Epithelial cell of esophagus (primary cell): Measurements from ENCODE around the gene CBLB.
A peak's percentile ranks its signal among the peaks of the same experiment; 100 is the strongest.
"Not testable (repeated sequence)": the region's sequence is repeated elsewhere in the genome, so short reads cannot be mapped to it uniquely, and the experiment has no call there.

Experiments used
- DNase-seq: peaks from one replicate; pipeline ENCODE4 v3.0.0; 2010; ENCODE audit warnings: low read depth
- H3K4me3 ChIP-seq: 2 replicates; pipeline ENCODE4 v1.5.1; 2011; ENCODE audit warnings: mild to moderate bottlenecking, low read length, control low read depth
- TF ChIP-seq, protein P1 (sequence below): IDR thresholded peaks from 2 replicates; pipeline ENCODE4 v1.5.1; 2011; ENCODE audit warnings: low read depth, mild to moderate bottlenecking, low read length, control low read depth, inconsistent platforms; ENCODE audit not compliant: insufficient read depth; ENCODE audit errors: missing control alignments

Gene CBLB

DNA sequence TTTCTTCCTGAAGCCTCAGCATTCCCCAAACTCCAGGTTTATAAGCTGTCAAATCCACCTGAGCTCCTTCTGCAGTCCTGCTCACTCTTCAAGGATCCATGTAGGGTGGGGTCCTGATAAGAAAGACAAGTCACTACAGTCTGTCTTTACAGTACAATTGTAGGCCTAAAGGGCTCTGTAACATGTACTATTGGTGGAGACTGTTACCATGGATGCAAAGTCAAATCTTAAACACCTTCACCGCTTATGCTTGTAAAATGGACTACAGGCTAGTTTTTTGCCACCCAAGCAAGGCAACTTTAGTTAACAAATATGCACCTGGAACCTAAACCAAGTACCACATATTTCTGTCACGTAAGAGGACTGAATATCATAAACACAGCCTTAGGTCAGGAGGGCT lies 44.7 kb downstream of the CBLB start:
- no peak for DNase-seq
- no peak overlapping the region for H3K4me3 ChIP-seq
- TF ChIP-seq, protein P1, sequence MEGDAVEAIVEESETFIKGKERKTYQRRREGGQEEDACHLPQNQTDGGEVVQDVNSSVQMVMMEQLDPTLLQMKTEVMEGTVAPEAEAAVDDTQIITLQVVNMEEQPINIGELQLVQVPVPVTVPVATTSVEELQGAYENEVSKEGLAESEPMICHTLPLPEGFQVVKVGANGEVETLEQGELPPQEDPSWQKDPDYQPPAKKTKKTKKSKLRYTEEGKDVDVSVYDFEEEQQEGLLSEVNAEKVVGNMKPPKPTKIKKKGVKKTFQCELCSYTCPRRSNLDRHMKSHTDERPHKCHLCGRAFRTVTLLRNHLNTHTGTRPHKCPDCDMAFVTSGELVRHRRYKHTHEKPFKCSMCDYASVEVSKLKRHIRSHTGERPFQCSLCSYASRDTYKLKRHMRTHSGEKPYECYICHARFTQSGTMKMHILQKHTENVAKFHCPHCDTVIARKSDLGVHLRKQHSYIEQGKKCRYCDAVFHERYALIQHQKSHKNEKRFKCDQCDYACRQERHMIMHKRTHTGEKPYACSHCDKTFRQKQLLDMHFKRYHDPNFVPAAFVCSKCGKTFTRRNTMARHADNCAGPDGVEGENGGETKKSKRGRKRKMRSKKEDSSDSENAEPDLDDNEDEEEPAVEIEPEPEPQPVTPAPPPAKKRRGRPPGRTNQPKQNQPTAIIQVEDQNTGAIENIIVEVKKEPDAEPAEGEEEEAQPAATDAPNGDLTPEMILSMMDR, result no peak

DNA sequence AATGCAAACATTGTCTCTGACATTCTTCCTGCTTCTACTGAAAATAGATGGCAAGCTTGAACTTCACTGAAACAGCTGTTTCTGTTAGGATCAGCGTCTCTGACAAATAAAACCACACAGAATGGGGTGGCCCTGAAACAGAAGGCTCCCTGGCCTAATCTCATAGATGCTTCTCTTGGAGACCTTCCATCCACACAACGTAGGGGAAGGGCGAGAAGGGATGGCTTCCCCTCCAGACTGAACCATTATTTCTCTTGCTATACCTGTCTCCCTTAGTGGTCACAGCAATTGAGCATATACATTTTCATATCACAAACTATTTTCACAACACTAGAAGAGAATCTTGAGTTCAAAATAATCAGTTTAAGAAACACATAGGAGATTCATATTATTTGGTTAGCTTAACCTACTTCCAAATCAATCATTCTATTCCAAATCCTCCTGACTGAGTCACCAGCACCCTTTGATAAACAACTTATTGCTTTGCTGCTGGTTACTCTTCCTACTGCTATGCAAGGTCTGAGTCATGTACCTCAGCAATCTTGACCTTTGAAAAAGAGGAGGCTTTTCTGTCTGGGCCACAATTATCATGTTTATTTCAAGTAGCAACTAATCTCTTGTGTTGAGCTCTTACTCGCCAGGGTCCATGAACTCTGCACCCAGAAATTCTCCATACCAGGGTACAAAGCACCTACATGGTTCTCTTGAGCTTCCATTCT lies 45.5 kb downstream of the CBLB start:
- DNase-seq, result peak; percentile 91
- TF ChIP-seq, protein P1, result no peak
- no peak overlapping the region for H3K4me3 ChIP-seq

- TF ChIP-seq, protein P1, result no peak
- H3K4me3 ChIP-seq, result no peak overlapping the region
- no peak for DNase-seq
These were observed 46.4 kb downstream of the CBLB start for GRCh38 chr3:105822171-105823123.

DNA sequence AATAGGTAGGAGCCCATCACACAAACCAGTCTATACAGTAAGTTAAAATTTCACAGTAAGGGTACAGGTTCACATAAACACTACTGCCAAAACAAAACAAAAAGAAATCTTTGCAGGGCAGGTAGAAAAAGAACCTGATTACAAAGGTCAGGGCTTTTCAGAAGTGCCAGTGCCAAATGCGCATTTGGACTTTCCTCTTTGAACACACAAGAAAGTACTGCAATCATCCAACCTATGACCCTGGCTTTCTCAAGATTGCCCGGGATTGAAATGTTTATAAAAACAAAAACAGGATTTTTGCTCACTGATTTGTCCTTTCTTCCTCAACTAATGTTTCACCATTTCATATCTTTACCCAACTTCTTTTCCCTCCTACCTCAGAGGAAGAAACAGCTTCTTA lies 47.4 kb downstream of the CBLB start:
- no peak for DNase-seq
- TF ChIP-seq, protein P1, result no peak
- no peak overlapping the region for H3K4me3 ChIP-seq

DNA sequence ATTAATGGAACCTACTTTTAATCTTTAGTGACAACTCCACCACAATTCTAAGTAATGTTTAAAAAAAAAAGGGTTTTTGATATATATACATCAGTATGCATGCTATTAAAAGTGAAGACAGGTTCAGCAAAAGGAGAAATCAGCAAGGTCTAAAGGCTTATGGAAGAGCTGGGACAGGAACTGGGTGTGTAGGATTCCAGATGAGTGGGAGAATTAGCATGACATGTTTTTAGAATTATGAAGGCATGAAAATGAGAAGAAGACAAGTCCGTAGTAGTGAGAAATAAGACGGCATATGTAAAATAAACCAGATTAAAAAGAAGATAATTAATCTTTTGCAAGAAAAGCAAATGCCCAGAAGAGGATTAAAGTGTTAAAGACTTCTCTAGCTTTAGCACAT lies 52.0 kb downstream of the CBLB start:
- H3K4me3 ChIP-seq, result no peak overlapping the region
- no peak for DNase-seq
- TF ChIP-seq, protein P1, result no peak

DNA sequence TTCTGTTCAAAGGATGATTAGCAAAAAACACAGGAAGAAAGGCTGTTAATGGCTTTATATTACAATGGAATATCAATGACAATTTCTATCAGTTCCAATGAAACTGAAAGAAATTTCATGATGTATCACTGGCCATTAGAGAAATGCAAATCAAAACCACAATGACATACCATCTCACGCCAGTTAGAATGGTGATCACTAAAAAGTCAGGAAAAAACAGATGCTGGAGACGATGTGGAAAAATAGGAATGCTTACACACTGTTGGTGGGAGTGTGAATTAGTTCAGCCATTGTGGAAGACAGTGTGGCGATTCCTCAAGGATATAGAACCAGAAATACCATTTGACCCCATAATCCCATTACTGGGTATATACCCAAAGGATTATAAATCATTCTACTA lies 53.5 kb downstream of the CBLB start:
- not testable (repeated sequence) for DNase-seq, H3K4me3 ChIP-seq

DNA sequence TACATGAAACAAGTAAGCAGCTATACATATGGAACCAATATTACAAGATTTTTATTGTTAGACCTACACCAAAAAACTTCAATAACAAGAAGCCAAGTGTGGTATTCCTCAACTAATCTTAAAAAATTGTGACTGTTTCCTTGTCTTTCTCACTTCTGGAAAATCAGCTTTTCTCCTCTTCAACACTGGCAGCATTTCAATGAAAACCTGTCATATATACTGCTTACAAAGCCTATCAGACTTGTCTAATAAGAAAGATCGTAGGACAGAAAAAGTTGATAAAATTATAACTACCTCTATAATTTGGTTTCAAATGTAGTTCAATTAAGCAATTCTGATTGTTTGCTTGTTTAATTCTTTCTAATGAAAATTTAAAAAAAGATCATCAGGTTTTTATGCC lies 55.1 kb downstream of the CBLB start:
- no peak for DNase-seq
- H3K4me3 ChIP-seq, result no peak overlapping the region
- TF ChIP-seq, protein P1, result no peak
